ENCODE results near the gene PAM.

DNA sequence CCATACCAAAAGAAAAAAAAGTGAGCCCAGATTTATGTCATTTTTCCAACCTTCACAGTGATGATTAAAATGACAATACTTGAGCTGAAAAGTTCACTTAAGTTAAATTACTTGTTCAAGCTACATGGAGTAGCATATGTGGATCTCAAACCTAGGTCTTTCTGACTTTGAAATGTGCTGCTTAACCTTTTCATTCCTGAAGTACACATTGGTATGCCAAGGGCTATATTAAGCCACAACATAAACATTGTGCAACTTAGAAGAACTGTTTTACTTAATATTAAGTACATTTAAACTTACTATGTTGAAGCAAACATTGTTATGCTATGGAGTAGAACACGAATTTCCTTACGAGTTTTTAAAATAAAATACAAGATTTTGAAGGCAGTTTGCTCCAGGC, 259.9 kb downstream of the PAM start:
- TF ChIP-seq, protein P1, sequence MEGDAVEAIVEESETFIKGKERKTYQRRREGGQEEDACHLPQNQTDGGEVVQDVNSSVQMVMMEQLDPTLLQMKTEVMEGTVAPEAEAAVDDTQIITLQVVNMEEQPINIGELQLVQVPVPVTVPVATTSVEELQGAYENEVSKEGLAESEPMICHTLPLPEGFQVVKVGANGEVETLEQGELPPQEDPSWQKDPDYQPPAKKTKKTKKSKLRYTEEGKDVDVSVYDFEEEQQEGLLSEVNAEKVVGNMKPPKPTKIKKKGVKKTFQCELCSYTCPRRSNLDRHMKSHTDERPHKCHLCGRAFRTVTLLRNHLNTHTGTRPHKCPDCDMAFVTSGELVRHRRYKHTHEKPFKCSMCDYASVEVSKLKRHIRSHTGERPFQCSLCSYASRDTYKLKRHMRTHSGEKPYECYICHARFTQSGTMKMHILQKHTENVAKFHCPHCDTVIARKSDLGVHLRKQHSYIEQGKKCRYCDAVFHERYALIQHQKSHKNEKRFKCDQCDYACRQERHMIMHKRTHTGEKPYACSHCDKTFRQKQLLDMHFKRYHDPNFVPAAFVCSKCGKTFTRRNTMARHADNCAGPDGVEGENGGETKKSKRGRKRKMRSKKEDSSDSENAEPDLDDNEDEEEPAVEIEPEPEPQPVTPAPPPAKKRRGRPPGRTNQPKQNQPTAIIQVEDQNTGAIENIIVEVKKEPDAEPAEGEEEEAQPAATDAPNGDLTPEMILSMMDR (IDR thresholded peaks at IDR 0.05), result no peak
- no peak for TF ChIP-seq POLR2A (IDR thresholded peaks at IDR 0.05)
- no peak for TF ChIP-seq POLR2AphosphoS5 (IDR thresholded peaks at IDR 0.05)
- TF ChIP-seq EP300 (IDR thresholded peaks at IDR 0.05), result no peak
